NCI-H82 treated with DMSO at 0.1 percent for 48 hours (cell line): Measurements from ENCODE around the gene DTNBP1.
"Not testable (repeated sequence)": the region's sequence is repeated elsewhere in the genome, so short reads cannot be mapped to it uniquely, and the experiment has no call there.

ENCODE experiments used
- DNase-seq: peaks from one replicate; lab custom pipeline; 2025; ENCODE audit not compliant: unreplicated experiment; lab: John Stamatoyannopoulos, UW

DTNBP1 gene

DNA sequence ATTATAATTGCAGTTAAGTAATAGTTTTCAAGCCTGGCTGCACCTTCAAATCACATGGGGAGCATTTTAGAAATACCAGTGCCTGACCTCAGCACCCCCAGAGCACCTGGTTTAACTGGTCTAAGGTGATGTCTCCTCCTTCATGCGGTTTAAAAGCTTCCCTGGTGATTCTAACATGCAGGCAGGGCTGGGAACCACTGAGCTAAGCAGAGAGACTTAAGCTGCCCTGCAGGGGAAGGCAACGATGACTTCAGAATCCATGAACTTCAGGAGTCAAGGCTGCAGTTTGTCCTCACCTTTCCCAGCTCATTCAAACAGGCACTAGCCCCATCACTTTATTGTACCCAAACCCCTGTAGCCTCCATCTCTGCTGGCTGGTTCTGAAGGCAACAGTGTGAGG is 6.1 kb upstream of the DTNBP1 start:
- no peak for DNase-seq

DNA sequence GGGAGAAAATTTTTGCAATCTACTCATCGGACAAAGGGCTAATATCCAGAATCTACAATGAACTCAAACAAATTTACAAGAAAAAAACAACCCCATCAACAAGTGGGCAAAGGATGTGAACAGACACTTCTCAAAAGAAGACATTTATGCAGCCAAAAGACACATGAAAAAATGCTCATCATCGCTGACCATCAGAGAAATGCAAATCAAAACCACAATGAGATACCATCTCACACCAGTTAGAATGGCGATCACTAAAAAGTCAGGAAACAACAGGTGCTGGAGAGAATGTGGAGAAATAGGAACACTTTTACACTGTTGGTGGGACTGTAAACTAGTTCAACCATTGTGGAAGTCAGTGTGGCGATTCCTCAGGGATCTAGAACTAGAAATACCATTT is 4.1 kb upstream of the DTNBP1 start:
- DNase-seq, result not testable (repeated sequence)

DNA sequence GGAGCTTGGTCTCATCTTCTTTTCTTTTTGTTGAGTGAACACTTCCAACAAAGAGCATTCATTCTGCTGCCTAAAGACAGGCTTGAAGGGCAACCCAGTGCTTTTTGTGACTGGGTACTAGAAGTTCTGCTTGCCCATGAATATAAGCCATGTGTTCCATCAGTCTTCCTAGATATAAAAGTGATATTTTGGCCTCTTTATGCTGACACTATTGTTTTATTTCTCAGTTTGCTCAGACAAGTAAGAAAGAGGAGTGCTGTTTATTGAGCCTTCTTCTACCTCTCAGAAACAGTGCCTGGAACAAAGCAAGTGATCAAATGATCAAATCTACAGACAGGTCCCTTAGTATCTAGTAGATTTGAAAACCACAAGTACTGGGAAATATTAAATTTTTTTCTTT is 2.4 kb upstream of the DTNBP1 start:
- no peak for DNase-seq

DNA sequence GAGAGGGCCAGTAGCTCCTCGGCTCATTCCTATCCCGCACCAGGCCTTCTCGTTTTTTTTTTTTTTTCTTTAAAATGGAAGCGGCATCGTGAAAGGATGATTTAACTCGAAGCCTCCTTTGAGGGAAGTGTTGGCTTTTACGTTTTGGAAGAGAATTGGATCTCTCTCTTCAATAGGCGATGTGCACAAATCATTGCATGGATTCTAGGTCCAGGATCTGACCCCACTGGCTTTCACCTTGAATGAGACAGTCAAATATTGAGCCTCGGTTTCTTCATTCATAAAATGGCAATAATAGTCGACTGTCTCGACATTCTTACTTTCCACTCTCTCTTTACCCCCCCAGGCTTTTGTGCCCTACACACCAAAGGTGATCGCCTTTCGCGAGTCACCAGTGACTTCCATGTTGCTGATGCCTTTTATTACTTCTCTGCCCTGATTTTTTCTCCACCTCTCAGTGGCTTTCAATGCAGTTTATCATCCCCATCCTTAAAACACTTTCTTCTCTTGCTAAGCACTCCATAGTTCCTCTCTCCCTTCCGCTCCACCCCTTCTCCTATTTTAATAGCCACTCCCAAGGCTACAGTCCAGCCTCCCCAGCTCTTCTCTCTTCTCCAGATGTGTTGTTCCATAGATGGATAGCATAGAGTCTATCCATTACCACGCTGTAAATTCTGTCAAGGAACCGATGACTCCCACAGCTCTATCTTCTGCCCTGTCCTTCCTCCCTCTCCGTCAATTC is 473 bp upstream of the DTNBP1 start:
- DNase-seq, result no peak

DNA sequence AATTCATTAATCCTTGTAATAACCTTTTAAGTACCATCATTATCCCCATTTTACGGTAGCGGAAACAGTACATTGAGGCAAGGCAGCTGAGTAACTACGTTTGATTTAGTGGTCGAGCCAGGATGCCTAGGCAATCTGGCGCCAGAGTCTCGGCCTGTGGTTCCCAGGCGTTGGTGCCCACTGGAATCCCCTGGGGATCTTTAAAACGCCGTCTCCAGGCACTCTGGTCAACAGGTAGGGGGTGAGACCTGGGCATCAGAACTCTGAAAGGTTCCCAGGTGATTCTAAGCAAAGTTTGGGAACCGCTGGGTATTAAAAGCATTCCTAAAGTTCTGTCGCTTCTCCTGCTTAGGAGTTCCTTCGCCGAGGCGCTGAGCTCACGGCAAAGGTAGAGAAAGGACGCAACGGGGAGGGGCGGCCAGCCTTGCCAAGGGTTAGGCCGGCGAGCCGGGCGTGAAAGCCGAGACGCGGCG is 939 bp downstream of the DTNBP1 start:
- no peak for DNase-seq

DNA sequence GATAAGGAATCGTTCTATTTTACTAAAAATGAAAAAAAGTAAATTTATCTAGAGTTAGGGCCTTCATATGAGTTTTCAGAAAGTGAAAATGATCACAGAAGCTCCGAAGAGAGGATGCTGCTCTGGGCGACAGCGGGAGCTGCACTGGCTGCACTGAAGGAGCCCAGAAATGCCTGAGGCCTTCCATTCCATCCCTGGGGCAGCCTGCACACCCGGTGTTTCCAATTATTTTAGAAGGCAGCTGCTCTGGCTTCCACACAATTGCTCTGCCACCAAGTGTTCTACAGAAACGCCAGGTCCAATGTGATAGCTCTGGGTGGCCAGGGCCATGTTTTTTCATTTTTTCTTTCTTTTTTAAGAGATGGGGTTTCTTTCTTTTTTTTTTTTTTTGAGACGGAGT is 3.6 kb downstream of the DTNBP1 start:
- no peak for DNase-seq

DNA sequence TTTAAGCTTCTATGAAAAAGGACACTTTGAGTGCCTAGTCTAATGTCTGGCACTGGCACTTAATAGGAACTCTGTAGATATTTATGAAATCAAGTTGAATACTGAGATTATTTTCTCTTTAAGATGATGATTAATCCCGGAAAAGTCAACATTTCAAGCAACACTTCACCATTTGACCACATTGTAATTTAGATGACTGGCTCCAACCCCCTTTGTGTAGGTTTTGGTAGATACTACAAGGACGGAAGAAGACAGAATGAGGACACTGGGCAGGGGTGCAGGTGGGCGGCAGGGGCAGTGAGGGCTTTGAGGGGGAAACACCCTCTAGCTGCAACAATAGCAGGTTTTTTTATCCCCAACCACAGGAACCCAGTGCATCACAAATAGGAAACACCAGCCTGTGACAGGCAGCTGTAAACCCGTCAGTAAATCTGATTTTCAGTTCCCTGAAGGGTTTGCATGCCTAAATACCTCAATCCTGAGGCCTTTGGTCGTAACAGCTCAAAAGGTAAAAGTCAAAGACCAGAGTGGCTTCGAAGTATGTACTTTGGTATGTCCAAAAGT is 4.6 kb downstream of the DTNBP1 start:
- no peak for DNase-seq

DNA sequence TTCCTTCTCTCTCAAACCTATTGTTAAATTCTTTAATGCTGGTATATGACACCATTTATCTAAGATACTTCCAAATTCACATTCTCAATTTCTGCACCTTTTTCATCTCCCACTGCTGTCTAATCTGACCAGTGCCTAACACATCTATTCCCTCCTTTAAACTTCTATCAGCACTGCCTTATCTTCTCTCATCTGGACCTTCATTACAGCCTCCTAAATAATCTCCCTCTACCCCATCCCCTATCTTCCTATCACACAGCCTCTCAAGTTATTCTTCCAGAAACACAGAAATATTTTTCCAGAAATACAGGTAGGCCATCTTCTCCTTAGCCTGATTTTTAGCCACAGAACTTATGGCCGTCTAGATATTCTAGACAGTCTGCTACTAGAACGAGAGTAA is 5.5 kb downstream of the DTNBP1 start:
- DNase-seq, result no peak

DNA sequence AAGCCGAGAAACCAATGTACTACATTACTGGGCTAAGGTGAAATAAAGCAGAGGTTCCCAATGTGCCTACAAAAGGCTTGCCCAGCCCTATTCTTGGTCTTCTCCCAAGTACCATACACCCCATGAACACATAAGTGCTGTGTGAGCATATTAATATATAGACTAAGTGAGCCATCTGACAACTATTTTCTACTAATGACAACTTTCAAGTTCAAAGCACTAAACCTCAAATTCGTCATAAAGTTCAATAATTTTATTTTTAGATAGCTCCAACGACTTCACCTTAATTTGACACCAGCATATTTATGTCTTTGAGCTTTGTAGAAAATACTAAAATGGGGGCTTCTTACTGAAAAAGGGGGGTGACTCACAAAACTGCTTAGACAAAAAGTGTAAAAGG is 6.7 kb downstream of the DTNBP1 start:
- DNase-seq, result no peak

DNA sequence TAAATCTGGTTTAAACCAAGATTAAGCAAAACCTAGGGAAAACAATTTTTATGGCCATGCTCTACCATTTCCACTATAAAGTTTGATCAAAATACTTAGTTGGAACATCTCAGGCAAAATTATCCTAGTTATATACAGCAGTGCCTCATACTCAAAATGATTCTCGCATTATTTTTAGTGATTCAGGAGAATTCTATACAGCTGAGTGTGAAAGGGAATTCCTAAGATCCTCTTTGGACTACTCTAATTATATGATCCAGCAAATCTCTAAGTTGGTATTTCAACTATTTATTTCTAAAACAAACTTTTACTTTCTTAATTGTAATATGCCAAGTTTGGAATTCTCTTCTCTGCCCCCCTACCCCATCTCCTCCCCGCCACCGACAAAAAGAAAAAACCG is 8.6 kb downstream of the DTNBP1 start:
- no peak for DNase-seq

DNA sequence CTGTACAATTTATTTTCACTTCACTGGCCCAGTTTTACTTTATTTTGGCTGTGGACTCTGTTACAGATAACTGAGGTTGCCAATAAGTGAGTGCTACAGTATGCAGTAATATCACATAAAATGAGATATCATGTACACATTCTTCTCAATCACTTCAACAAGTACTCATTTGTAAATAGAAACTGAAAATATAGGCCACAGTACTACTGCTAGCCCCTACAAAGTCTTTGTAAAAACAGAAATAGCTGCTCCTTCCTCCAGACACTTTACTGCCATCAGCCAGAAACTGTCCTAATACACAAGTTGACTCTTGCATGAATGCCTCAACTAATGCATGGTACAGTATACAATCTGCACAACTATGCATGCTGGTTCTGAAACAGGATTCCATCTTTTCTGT is 9.2 kb downstream of the DTNBP1 start:
- no peak for DNase-seq

DNA sequence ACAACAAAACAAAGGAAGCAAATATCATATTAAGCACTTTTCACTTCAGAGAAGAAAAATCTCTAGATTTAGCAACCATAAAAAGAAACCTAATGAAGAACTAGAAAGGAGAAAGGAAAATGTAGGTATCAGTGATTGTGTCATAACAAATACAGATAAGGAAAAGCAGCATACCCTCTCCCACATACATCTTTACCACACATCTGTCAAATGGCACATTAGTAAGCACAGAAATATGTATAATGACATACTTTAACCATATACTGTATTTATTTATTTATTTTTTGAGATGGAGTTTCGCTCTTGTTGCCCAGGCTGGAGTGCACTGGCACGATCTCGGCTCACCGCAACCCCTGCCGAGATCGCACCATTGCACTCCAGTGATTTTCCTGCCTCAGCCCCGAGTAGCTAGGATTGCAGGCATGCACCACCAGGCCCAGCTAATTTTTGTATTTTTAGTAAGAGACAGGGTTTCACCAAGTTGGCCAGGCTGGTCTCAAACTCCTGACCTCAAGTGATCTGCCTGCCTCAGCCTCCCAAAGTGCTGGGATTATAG is 12.7 kb downstream of the DTNBP1 start:
- DNase-seq, result not testable (repeated sequence)

DNA sequence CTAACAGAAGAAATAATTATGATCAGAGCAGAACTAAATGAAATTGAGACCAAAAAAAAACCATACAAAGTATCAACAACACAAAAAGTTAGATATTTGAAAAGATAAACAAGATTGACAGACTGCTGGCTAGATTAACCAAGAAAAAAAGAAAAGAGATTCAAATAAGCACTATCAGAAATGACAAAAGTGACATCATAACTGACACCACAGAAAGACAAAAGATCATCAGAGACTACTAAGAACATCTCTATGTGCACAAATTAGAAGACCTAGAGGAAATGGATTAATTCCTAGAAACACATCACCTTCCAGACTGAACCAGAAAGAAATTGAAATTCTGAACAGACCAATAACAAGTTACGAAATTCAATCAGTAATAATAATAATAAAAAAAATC is 17.9 kb downstream of the DTNBP1 start:
- no peak for DNase-seq

DNA sequence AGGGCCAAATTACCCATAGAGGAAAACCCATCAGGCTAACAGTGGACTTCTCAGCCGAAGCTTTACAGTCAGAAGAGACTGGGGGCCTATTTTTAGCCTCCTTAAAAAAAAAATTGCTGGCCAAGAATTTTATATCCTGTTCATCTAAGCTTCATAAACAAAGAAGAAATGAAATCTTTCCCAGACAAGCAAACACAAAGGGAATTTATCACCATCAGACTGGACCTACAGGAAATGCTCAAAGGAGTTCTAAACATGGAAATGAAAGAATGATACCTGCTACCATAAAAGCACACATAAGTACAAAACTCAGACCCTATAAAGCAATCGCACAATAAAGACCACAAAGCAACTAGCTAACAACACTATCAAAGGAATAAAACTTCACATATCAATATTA is 19.3 kb downstream of the DTNBP1 start:
- no peak for DNase-seq

DNA sequence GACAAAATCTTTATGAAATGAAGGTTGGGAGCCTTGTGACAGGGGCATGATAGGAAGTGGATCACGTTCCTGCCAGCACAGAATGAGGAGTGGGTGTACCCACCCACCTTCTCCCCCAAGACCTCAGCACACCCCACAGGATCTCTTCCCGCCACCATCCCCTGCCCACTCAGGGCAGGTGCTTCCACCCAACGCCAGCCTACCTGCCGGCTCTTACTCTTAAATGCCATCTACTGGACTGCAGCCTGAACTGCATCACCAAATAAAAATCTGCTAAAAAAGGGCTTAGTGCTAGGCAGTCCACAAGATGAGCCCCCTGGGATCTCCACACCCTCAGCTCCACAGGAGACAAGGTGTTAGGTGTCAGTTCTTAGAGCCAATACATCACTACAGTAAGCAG is 20.6 kb downstream of the DTNBP1 start:
- DNase-seq, result no peak

DNA sequence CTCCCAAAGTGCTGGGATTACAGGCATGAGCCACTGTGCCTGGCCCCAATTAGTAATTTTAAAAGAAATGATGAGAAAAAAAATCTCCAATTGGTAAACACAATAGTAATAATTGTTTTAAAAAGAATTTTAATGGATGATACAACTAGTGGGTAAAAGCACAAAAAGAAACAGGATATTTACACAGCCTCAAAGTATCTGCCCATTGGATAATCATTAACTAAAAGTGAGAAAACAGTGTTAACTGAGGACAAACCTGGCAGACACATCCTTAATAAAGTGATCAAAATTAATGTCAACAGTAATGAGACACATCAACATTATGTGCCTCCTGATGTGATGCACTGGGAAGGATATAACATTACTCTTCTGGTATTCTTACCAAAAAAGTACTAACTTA is 24.5 kb downstream of the DTNBP1 start:
- DNase-seq, result no peak

DNA sequence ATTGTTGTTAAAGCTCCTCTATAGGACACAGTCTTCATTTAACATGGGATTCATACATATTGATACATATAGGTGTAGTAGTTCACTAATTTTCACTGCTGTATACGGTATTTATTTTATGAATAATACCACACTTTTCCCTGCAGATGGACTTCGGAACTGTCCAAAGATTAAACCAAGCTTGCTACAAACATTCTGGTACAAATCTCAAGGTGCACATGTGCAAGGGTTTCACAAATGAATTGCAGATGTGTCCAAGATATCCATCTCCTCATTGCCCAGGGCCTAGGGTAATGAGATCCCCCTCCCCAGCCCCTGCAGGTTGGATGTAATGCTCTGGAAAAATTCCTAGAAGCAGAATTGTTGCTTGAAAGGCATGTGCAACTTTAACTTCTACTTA is 31.4 kb downstream of the DTNBP1 start:
- DNase-seq, result no peak

DNA sequence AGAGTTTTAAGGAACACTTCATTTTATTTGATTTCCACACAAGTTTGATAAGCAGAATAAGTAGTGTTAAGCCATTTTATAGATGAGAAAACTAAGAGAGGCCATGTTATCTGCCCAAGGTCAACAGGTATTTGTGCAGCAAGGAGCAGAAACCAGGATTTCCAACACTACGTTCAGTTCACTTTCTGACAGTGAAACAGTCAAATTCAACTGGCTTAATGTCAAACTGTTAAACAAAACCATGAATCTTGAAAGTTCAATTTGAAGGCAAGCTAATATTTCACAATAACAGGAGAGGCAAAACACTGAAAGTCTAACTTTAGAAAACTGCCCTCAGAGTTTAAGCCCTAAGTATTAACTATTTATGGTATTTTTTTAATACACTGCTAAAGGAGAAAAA is 32.6 kb downstream of the DTNBP1 start:
- DNase-seq, result no peak

DNA sequence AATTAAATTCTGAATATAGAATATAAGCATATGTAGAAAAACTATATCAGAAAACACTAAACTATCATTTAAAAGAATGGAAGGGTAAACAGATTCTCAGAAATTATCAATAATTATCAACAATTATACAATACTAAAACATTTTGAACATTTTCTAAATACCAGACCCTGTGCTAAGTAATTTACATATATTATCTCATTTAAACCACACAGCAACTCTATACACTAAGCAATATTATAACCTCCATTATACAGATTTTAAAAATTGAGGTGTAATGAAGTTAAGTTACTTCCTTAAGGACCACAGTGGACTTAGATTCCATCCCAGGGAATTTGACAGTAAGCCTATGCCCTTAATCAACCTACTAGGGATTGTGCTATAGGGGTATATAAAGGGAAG is 33.3 kb downstream of the DTNBP1 start:
- DNase-seq, result no peak

DNA sequence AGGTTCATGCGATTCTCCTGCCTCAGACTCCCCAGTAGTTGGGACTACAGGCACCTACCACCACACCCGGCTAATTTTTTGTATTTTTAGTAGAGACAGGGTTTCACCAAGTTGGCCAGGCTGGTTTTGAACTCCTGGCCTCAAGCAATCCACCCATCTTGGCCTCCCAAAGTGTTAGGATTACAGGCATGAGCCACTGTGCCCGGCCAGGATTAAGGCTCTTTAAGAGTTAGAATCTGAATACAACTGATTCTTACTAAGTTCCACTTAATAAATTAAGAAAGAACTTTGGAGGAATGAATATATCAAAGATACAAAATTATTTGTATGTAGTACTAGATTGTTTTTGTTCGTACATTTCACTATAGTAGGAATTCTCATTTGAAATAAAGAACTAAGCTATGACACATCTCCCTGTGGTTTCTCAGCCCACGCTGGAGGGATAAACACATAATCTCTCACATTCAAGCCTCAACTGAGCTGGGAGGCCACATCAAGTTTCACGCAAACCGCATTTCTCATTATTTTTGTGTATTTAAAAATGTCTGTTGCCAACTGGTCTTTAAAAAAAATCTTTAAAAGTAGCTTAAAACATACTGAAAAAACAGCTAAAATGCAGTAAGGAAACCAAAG is 34.2 kb downstream of the DTNBP1 start:
- no peak for DNase-seq

DNA sequence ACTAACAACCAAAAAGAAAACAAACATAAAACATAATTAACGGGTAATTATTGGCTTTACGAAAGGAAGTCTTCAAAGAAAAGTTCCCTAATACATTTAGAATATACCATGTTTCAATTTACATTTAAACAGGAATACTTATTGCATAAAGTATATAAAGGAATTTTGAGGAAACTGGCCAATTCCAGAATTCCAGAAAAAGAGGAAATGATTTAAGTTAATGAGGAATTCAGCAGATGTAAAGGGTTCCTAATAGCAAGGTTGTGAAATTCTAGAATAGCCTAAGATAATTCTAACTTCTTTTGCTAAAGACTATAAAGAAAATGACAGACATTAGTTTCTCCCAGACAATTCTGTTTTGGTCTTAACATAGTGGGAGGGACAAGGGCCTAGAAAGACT is 35.0 kb downstream of the DTNBP1 start:
- no peak for DNase-seq
